Gastrocnemius medialis (tissue), 4 donors: Measurements from ENCODE around the gene ARRDC2.

Source experiments
- CTCF ChIP-seq, 5 experiments: fragments of 450-650 bp in 3 of 5; fragments of 200-600 bp in 2 of 5; sonication (generic) in 2 of 5; IDR thresholded peaks in 4 of 5; conservative IDR thresholded peaks in 1 of 5; 1 replicate in 4 of 5; 2 replicates in 1 of 5; pipeline ENCODE4 v1.5.1; 2016 to 2019; ENCODE audit warnings: antibody characterized with exemption in 5 of 5, mild to moderate bottlenecking in 3 of 5, moderate library complexity in 3 of 5
- POLR2A ChIP-seq, 2 donors: fragments of 450-650 bp; IDR thresholded peaks; one replicate each; pipeline ENCODE4 v1.6.1; 2017; ENCODE audit warnings: antibody characterized with exemption in 2 of 2, mild to moderate bottlenecking in 2 of 2, moderate library complexity in 2 of 2

- TF ChIP-seq CTCF (IDR thresholded peaks at IDR 0.05 in 4 of 5, conservative IDR thresholded peaks at IDR 0.05 in 1 of 5): no peak
- no peak for TF ChIP-seq POLR2A (IDR thresholded peaks at IDR 0.05)
These were observed 51.3 kb downstream of the ARRDC2 start for GRCh38 chr19:18059297-18059696.
